CD4-positive, alpha-beta T cell treated with Interleukin-2 at 100 ng/mL for 4 hours (primary cell): ENCODE measurements around the gene CALY.
"Not testable (repeated sequence)": the region's sequence is repeated elsewhere in the genome, so short reads cannot be mapped to it uniquely, and the experiment has no call there.

ENCODE experiments used
- DNase-seq: peaks from one replicate; pipeline ENCODE4 v3.0.0-alpha.2; 2020; ENCODE audit warnings: low spot score

CALY gene

GRCh38 chr10:133336577-133337369, at the start of gene CALY:
Gene CALY, minus strand, starts transcription at chr10:133336896. Its CDS starts 7,907 bp downstream, at chr10:133328989.
- peak; percentile 85 for DNase-seq

GRCh38 chr10:133385214-133385613, 48.5 kb upstream of the CALY start:
- no peak for DNase-seq

DNA sequence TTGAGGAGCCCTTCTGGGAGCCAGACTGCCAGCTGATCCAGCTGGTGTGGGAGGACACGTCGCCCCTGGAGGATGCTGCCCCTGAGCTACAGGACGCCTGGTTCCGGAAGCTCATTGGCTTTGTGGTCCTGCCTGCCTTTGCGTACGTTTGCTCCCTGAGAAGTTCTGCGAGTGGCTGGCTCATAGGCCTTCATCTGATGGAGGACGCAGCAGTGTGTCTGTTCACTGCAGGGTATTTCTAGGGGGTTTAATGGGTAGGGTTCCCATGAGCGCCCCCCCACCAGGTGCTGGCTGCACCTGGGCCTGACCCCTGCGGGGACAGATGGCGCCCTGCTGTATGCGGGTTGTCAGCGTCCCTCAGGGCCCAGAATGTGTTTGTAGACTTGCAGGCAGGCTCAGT, 47.4 kb upstream of the CALY start:
- DNase-seq = no peak

DNA sequence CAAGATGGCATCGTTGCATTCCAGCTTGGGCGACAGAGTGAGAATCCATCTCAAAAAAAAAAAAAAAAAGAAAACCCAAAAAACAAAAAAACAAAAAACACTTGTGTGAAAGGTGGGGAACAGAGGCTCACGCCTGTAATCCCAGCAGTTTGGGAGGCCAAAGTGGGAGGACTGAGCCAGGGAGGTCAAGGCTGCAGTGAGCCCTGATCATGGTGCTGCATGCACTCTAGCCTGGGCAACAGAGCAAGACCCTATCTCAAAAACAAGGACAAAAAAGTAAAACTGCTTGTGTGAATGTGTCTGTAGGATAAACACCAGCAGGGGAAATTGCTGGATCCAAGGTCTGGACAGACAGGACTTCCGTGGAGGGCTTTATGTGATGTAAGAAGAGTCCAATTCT, 46.9 kb upstream of the CALY start:
- DNase-seq = no peak

DNA sequence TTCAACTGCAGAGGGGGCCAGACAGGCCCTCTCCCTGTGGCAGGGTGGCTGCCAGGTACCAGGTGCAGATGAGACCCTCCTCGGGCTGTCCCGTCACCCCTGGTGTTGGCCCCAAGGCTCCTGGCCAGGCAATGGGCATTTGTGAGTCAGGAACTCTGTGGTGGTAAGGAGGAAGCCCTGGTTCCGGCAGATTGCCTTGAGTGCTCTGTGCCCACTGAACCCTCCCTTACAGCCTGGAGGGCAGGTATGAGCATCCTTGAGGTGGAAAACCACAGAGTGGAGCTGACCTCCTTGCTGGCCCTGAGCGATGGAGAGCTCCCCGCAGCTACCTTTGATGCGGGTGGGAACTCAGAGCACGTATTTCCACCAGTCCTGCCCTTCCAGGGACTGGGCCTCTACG, 44.3 kb upstream of the CALY start:
- DNase-seq = no peak

- no peak for DNase-seq
Measured at GRCh38 chr10:133379801-133380666, 43.3 kb upstream of the CALY start.

DNA sequence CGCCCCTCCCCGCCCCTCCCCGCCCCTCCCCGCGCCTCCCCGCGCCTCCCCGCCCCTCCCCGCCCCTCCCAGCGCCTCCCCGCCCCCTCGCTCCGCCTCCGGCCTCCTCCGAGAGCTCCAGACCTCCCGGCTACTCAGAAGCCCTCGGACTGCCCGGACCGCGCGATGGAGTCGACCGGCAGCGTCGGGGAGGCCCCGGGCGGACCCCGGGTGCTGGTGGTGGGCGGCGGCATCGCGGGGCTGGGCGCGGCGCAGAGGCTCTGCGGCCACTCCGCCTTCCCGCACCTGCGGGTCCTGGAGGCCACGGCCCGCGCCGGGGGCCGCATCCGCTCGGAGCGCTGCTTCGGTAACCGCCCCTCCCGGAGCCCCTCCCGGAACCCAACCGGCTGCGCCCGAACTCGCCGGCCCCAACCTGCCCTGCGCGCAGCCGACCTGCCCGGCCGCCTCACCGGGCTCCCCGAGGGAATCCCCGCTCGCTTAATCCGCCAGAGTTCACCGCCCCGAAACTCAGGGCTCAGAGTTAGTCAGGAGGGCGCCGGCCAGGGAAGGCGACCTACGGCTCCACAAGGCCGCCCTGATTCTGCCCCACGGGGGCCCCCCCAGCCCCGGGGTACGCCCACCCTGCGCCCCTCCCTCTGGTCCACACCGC, 42.6 kb upstream of the CALY start, which contains the start of gene PAOX:
PAOX (plus strand) TSS at position 111 of the 649 bp plus-strand sequence; CDS start at position 166, 55 bp downstream.
- peak; percentile 64 for DNase-seq

GRCh38 chr10:133378251-133379096, 41.8 kb upstream of the CALY start:
- peak; percentile 56 for DNase-seq

GRCh38 chr10:133377818-133378250, 41.1 kb upstream of the CALY start:
- DNase-seq = no peak

DNA sequence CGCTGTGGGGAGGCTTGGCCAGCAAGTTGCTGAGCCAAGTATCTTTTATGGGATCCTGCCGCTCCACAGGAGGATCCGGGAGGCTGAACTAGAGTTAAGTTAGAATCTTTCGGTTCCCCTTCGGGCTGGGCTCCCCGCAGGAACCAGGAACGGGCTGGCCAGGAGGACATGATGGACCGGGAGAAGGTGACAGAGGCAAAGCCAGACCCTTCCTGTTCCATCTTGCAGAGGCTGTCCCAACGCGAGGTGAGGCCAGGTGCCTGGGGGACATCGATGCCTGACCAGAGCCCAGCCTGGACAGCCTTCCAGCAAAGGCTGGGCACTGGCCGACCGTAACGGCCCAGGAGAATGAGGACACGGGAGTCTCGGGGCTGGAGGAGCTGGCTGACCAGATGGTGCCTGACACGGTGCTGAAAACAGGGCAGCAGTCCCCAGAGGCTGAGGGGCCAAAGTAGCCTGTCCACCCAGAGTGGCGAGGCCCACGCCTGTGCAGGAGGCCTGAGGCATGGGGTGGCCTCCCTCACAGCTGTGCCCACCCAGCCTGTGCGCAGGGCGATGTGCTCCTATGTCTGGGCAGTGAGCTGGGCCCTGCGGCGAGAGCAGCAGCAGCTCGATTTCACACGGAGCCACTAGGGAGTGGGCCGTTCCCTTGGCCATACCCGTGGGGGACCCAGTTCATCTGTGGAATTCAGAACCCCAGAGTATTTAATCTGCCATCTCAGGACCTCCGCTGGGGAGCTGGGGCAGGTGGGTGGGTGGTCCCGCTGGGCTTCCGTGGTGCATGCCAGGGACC, 40.5 kb upstream of the CALY start:
- no peak for DNase-seq

DNA sequence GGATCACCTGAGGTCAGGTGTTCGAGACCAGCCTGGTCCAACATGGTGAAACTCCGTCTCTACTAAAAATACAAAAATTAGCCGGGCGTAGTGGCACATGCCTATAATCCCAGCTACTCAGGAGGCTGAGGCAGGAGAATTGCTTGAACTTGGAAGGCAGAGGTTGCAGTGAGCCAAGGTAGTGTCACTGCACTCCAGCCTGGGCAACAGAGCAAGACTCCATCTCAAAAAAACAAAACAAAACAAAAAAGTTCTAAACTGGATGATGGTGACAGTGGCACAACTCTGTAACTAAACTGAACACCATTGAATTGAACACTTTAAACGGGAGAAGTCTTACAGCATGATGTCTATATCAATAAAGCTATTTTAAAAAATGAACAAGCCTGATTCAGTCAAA, 39.5 kb upstream of the CALY start:
- DNase-seq = not testable (repeated sequence)

DNA sequence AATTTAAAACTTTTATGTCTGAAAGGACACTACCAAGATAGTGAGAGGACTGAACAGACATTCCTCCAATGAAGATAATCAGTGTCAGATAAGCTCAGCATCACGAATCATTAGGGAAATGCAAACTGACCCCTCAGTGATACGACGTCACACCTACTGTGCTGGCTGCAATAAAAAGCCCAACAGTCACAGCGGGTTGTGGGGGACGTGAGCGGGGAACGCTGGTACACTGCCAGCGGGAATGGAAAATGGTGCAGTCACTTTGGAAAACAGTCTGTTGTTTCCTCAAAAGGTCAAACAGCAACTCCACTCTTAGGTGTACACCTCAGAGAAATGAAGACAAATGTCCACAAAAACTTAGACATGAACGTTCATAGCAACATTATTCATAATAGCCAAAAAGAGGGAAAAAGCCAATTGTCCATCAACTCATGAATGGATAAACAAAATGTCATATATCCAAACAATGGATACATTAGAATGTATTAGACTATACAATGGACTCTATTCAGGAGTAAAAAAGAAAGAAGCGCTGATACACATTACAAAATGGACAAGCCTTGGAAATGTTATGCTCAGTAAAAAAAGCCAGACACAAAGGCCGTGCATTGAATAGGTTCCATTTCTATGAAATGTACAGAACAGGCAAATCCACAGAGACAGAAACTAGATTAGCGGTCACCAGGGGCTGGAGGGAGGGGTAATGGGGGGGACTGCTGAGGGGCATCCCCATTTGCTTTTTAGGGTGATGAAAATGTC, 38.8 kb upstream of the CALY start:
- no peak for DNase-seq

DNA sequence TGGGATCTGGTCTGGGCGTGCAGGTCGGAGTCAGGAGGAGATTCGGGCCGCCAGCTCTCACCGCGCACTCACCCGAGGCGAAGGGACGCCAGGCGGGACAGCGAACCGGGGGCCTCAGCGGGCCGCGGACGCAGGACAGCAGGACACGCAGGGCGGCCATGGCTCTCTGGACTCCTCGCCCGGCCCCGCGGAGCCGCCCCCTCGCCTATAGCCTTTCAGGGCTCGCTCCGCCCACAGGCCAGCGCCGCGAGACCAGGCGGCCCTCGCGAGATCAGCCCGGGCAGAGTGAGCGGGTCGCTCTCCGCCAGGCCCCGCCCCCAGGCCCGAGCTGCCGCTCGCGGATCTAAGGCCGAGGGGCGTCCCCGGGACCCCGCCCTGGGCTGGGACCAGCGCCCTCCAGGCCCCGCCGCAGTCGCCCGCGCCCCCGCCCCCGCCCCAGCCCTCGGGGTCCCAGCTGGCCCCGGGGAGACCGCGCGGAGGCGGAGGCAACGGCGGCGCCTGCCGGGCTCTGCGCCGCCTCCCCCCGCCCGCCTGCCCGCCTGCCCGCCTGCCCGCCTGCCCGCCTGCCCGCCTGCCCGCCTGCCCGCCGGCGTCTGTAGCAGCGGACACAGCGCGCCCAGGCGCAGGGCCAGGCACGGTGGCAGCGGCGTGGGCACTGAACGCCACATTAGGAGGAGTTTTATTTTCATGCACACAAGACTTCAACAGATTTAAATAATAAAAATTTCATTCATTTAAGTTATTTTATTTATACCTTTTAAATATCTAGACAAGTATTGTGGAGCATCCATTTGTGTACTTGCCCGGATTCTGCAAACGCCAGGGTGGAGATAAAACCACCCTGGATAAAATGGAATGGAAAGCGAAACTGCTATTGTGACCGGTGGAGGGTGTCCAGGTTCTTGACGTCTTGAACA, 36.7 kb upstream of the CALY start, which contains the start of gene ECHS1:
ECHS1 (minus strand) TSS at position 181 of the 917 bp plus-strand sequence; CDS start at position 160, 21 bp downstream.
- DNase-seq = peak; percentile 93

GRCh38 chr10:133372507-133372906, 35.8 kb upstream of the CALY start:
- no peak for DNase-seq

DNA sequence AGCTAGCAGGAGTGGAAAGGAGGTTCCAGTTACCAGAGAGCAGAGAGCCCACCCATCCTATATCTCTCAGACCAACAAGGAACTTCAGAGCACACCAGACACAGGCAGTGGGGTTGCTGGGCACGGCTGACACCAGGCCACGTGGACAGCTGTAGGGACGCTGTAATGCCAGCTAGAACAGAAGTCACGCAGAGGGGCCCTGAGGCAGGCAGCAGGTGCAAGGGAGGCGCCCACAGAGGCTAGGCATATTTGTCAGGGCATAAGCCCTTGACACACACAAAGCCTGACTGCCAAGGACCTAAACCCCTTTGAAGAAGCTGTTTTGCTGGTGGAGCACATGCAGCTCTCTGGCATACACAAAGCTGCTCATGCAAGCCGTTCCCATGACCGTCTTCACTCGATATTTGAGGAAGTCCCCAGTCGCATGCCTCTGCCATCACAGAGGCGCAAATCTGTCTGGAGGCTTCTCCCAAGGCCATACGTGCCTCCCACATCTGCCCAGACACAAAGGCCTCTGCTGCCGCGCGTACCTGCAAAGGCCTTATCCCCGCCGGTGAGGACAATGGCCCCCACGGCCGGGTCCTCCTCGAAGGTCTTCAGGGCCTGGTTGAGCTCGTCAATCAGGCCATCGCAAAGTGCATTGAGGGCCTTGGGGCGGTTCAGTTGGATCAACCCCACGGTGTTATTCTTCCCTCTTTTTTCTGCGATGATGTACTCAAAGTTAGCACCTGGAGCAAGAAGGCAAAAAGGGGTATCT, 33.5 kb upstream of the CALY start:
- no peak for DNase-seq

GRCh38 chr10:133368153-133368552, 31.5 kb upstream of the CALY start:
- DNase-seq = no peak

DNA sequence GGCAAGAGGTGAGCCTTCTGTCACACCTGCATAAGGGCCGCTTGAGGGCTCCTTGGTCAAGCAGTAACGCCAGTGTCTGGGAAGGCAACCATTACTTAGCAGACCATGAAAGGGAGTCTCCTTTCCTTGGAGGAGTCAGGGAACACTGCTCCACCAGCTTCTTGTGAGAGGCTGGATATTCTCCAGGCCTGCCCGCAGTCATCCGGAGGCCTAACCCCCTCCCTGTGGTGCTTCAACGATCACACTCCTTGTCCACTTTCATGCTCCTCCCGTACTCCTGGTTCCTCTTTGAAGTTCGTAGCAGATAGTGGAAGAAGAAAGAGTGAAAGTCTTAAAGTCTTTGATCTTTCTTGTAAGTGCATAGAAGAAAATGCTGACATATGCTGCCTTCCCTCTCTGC, 30.8 kb upstream of the CALY start:
- DNase-seq = not testable (repeated sequence)

DNA sequence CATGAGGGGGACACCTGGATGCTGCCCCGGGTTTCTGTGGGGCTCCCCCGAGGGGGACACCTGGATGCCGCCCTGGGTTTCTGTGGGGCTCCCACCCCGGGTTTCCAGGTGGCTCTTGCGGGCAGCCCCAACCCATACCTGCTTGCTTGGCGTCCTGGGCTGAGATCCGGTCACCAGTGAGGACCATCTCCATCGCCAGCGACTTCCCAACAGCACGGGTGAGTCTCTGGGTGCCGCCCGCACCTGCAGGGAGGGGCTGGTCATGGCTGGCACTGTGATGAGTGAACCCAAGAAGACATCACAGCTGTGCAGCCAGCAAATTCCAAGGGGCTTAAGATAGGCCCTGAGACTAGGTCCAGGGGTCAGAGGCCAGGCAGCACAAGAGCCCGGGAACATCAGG, 30.1 kb upstream of the CALY start:
- DNase-seq = no peak
